H9 (cell line): ENCODE results near the gene ECHDC3. TPM values are rescaled to one million over a fixed set of nuclear protein-coding genes. Genes with fewer than 3 reads are reported as not detected.

Source experiments
- DNase-seq: peaks from one replicate; pipeline ENCODE4 v3.0.0-alpha.2; 2017
- H2AFZ ChIP-seq: one replicate; pipeline ENCODE4 v1.6.1; 2013; ENCODE audit warnings: mild to moderate bottlenecking, low read length, control low read depth, moderate library complexity
- H2AK5ac ChIP-seq: 2 replicates; pipeline ENCODE4 v1.6.1; 2013; ENCODE audit warnings: low read length, control low read depth, mixed read lengths; ENCODE audit not compliant: insufficient read length
- H2BK120ac ChIP-seq: one replicate; pipeline ENCODE4 v1.6.1; 2013; ENCODE audit warnings: low read depth, mild to moderate bottlenecking, low read length, control low read depth, inconsistent platforms; ENCODE audit not compliant: poor library complexity, severe bottlenecking
- H2BK12ac ChIP-seq: 2 replicates; pipeline ENCODE4 v1.6.1; 2013; ENCODE audit warnings: low read length, control low read depth, mixed read lengths, low read depth; ENCODE audit not compliant: insufficient read length
- H2BK15ac ChIP-seq: 2 replicates; pipeline ENCODE4 v1.6.1; 2013; ENCODE audit warnings: low read depth, low read length, control low read depth
- H2BK20ac ChIP-seq: one replicate; pipeline ENCODE4 v1.6.1; 2013; ENCODE audit warnings: low read depth, mild to moderate bottlenecking, low read length, control low read depth, inconsistent platforms; ENCODE audit not compliant: poor library complexity, severe bottlenecking
- H2BK5ac ChIP-seq: 2 replicates; pipeline ENCODE4 v1.6.1; 2013; ENCODE audit warnings: low read length, control low read depth, mixed read lengths; ENCODE audit not compliant: insufficient read length
- H3K14ac ChIP-seq: 2 replicates; pipeline ENCODE4 v1.6.1; 2013; ENCODE audit warnings: low read length, control low read depth; ENCODE audit not compliant: insufficient read depth
- H3K18ac ChIP-seq: 2 replicates; pipeline ENCODE4 v1.6.1; 2013; ENCODE audit warnings: low read depth, mild to moderate bottlenecking, mixed read lengths, low read length, control low read depth; ENCODE audit not compliant: insufficient read length
- H3K23ac ChIP-seq: 2 replicates; pipeline ENCODE4 v1.6.1; 2013; ENCODE audit warnings: low read length, control low read depth, mixed read lengths, low read depth; ENCODE audit not compliant: insufficient read length
- H3K23me2 ChIP-seq: 2 replicates; pipeline ENCODE4 v1.6.1; 2013; ENCODE audit warnings: low read depth, mild to moderate bottlenecking, mixed read lengths, low read length, control low read depth; ENCODE audit not compliant: insufficient read length, poor library complexity, severe bottlenecking
- H3K27ac ChIP-seq: 2 replicates; pipeline ENCODE4 v1.5.1; 2013; ENCODE audit warnings: low read length, control low read depth, mixed read lengths, low read depth; ENCODE audit not compliant: insufficient read length
- H3K27me3 ChIP-seq: 2 replicates; pipeline ENCODE4 v1.6.1; 2013; ENCODE audit warnings: low read length, control low read depth, inconsistent platforms; ENCODE audit not compliant: insufficient read depth
- H3K4ac ChIP-seq: 2 replicates; pipeline ENCODE4 v1.6.1; 2013; ENCODE audit warnings: low read depth, mild to moderate bottlenecking, control low read depth, inconsistent platforms, low read length, moderate library complexity
- H3K4me1 ChIP-seq: 2 replicates; pipeline ENCODE4 v1.6.1; 2013; ENCODE audit warnings: low read length, control low read depth, inconsistent platforms; ENCODE audit not compliant: insufficient read depth
- H3K4me2 ChIP-seq: 2 replicates; pipeline ENCODE4 v1.6.1; 2013; ENCODE audit warnings: low read length, control low read depth, mixed read lengths; ENCODE audit not compliant: insufficient read length, insufficient read depth
- H3K56ac ChIP-seq: 2 replicates; pipeline ENCODE4 v1.6.1; 2013; ENCODE audit warnings: low read depth, mild to moderate bottlenecking, mixed read lengths, low read length, control low read depth; ENCODE audit not compliant: insufficient read length
- H3K79me1 ChIP-seq: 2 replicates; pipeline ENCODE4 v1.6.1; 2013; ENCODE audit warnings: low read depth, mild to moderate bottlenecking, moderate library complexity, low read length, control low read depth, inconsistent platforms; ENCODE audit not compliant: insufficient read depth, poor library complexity, severe bottlenecking
- H3K79me2 ChIP-seq: 2 replicates; pipeline ENCODE4 v1.6.1; 2013; ENCODE audit warnings: low read length, control low read depth, inconsistent platforms; ENCODE audit not compliant: insufficient read depth
- H3K9ac ChIP-seq: 2 replicates; pipeline ENCODE4 v1.6.1; 2013; ENCODE audit warnings: low read length, control low read depth, mixed read lengths; ENCODE audit not compliant: insufficient read length; ENCODE audit errors: extremely low read depth
- H3K9me3 ChIP-seq: one replicate; pipeline ENCODE4 v1.6.1; 2013; ENCODE audit warnings: low read depth, low read length, inconsistent platforms; ENCODE audit not compliant: control insufficient read depth
- H3T11ph ChIP-seq: one replicate; pipeline ENCODE4 v1.6.1; 2013; ENCODE audit warnings: mild to moderate bottlenecking, low read length, control low read depth, inconsistent platforms
- H4K20me1 ChIP-seq: one replicate; pipeline ENCODE4 v1.6.1; 2013; ENCODE audit not compliant: control insufficient read depth, insufficient read length, insufficient read depth
- H4K5ac ChIP-seq: 2 replicates; pipeline ENCODE4 v1.6.1; 2013; ENCODE audit warnings: low read depth, mild to moderate bottlenecking, mixed read lengths, low read length, control low read depth; ENCODE audit not compliant: insufficient read length
- H4K8ac ChIP-seq: replicated peaks from 2 replicates; pipeline ENCODE4 v1.6.1; 2013; ENCODE audit warnings: low read length, control low read depth, mixed read lengths, low read depth; ENCODE audit not compliant: insufficient read length
- H4K91ac ChIP-seq: 2 replicates; pipeline ENCODE4 v1.6.1; 2013; ENCODE audit warnings: low read depth, mild to moderate bottlenecking, moderate library complexity, mixed read lengths, low read length, control low read depth; ENCODE audit not compliant: insufficient read length
- H3K27ac Mint-ChIP-seq, 3 experiments: 2 replicates in 2 of 3; 3 replicates in 1 of 3; pipeline ENCODE4 v1.8.0; 2020 to 2021; ENCODE audit warnings: mixed read lengths in 3 of 3, mild to moderate bottlenecking in 1 of 3, moderate library complexity in 1 of 3
- H3K27me3 Mint-ChIP-seq: 2 replicates; pipeline ENCODE4 v1.8.0; 2021; ENCODE audit warnings: low read depth, mild to moderate bottlenecking, moderate library complexity, mixed read lengths
- H3K36me3 Mint-ChIP-seq, 3 experiments: 2 replicates in 2 of 3; 3 replicates in 1 of 3; pipeline ENCODE4 v1.8.0; 2020 to 2021; ENCODE audit warnings: low read depth in 3 of 3, mixed read lengths in 3 of 3; ENCODE audit not compliant: insufficient read depth in 1 of 3
- H3K4me1 Mint-ChIP-seq, 2 experiments: 2 replicates each; pipeline ENCODE4 v1.8.0; 2020; ENCODE audit warnings: mixed read lengths in 2 of 2
- H3K4me3 Mint-ChIP-seq, 2 experiments: 2 replicates in 1 of 2; 3 replicates in 1 of 2; pipeline ENCODE4 v1.8.0; 2020 to 2021; ENCODE audit warnings: mild to moderate bottlenecking in 2 of 2, mixed read lengths in 2 of 2, moderate library complexity in 1 of 2
- H3K9me3 Mint-ChIP-seq, 2 experiments: 2 replicates in 1 of 2; 3 replicates in 1 of 2; pipeline ENCODE4 v1.8.0; 2020; ENCODE audit warnings: mild to moderate bottlenecking in 2 of 2, mixed read lengths in 2 of 2, moderate library complexity in 1 of 2
- CTCF ChIP-seq: fragments of 200-600 bp; sonication (generic); conservative IDR thresholded peaks from 3 replicates; pipeline ENCODE4 v1.8.0; 2021; ENCODE audit warnings: antibody characterized with exemption, mild to moderate bottlenecking
- WGBS: extraction: QIAGEN DNeasy Blood & Tissue Kit; methylation state at CpG from one replicate; pipeline ENCODE4 v1.1.7; 2013; ENCODE audit warnings: missing lambda C conversion rate, low lambda C conversion rate, mixed read lengths; ENCODE audit not compliant: insufficient read length; ENCODE audit errors: extremely low coverage; 5-methylcytosine and 5-hydroxymethylcytosine counted together
- total RNA-seq: library from RNA; stranded (reverse); gene quantifications from 2 replicates; pipeline ENCODE4 v1.2.1, GENCODE V29; 2021

The ECHDC3 gene
- total RNA-seq, 1 experiment from 2014 or later, result 9.3 TPM

GRCh38 chr10:11776080-11776479 lies 33.9 kb downstream of the ECHDC3 start:
- peaks cover 0 to 4% of the 10 kb centered on the region in 2 experiments; a peak in 3 of 5 replicates for H3K9me3 Mint-ChIP-seq
- H3K27ac Mint-ChIP-seq, result no peak overlapping the region
- H3K4me1 Mint-ChIP-seq, result peaks cover 0 to 2% of the 10 kb centered on the region in 2 experiments; a peak in 1 of 4 replicates
- Histone ChIP-seq H3K9ac (no peak overlapping the region), H3K23ac (no peak overlapping the region), H3K79me2 (no peaks in the 10 kb centered on the region), H4K20me1 (no peaks in the 10 kb centered on the region), H3K27me3 (no peaks in the 10 kb centered on the region), H3K4me1 (no peaks in the 10 kb centered on the region), H2AFZ (no peak overlapping the region), H4K8ac (no peak overlapping the region), H3T11ph (no peak overlapping the region), H4K5ac (no peak overlapping the region), H3K4me2 (no peak overlapping the region), H3K9me3 (no peaks in the 10 kb centered on the region), H4K91ac (no peak overlapping the region), H2AK5ac (no peak overlapping the region), H2BK5ac (no peak overlapping the region), H2BK20ac (no peak overlapping the region), H2BK120ac (no peak overlapping the region), H3K4ac (no peak overlapping the region), H2BK15ac (no peak overlapping the region), H3K79me1 (no peaks in the 10 kb centered on the region), H3K18ac (no peak overlapping the region), H3K56ac (no peak overlapping the region), H3K14ac (no peak overlapping the region), H2BK12ac (no peak overlapping the region), H3K23me2 (no peaks in the 10 kb centered on the region), H3K27ac (no peak overlapping the region)
- H3K36me3 Mint-ChIP-seq, result no peaks in the 10 kb centered on the region
- H3K4me3 Mint-ChIP-seq, result no peak overlapping the region
- no peak for DNase-seq
- no peaks in the 10 kb centered on the region; the same call in 1 of the 2 replicates for H3K27me3 Mint-ChIP-seq
- no CpG with 5 or more reads among the region's 3 CpGs for WGBS
- no peak for TF ChIP-seq CTCF
